RWPE1 (cell line): Measurements from ENCODE around the gene ESR2.

Source experiments
- CTCF ChIA-PET: fragments of 350-600 bp; sonication (Branson Sonifier 250); formaldehyde crosslinking; extraction: SDS; loops from one replicate; lab custom pipeline; 2021; lab: Yijun Ruan, JAX
- POLR2A ChIA-PET: fragments of 400-600 bp; formaldehyde crosslinking; extraction: SDS; loops from one replicate; lab custom pipeline; 2020; ENCODE audit warnings: antibody characterized with exemption; ENCODE audit not compliant: low non-redundant PET; lab: Yijun Ruan, JAX
- DNase-seq: peaks from one replicate; pipeline ENCODE4 v3.0.0; 2012; ENCODE audit warnings: low spot score
- H3K27ac ChIP-seq: fragments of 450-650 bp; 2 replicates; pipeline ENCODE4 v1.5.1; 2017
- TF ChIP-seq, protein P1 (sequence below): fragments of 450-650 bp; conservative IDR thresholded peaks from 2 replicates; pipeline ENCODE4 v1.5.1; 2017; ENCODE audit warnings: low read depth, mild to moderate bottlenecking

Gene ESR2

DNA sequence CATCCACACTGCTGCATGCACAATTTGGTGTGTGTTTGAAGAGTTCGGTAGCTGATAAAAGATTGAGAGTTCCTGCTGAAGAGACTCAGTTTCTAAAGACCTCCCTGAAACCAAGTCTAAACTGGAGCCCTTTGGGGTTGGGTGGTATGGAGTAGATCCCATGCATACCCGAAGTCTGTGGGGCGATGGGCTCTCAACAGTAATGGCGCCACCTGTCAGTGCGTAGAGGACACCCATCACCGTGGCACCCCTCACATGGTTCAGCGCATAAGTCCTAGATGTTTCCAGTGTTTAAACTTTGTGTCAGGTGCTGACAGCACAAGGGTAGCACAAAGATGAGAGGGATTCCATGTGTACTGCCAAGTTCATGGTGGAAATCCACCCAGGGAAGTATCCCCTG is 85.9 kb downstream of the ESR2 start:
- ChIA-PET CTCF (no interaction called here), POLR2A (no interaction called here)
- no peak for DNase-seq
- no peak overlapping the region for H3K27ac ChIP-seq
- TF ChIP-seq, protein P1, sequence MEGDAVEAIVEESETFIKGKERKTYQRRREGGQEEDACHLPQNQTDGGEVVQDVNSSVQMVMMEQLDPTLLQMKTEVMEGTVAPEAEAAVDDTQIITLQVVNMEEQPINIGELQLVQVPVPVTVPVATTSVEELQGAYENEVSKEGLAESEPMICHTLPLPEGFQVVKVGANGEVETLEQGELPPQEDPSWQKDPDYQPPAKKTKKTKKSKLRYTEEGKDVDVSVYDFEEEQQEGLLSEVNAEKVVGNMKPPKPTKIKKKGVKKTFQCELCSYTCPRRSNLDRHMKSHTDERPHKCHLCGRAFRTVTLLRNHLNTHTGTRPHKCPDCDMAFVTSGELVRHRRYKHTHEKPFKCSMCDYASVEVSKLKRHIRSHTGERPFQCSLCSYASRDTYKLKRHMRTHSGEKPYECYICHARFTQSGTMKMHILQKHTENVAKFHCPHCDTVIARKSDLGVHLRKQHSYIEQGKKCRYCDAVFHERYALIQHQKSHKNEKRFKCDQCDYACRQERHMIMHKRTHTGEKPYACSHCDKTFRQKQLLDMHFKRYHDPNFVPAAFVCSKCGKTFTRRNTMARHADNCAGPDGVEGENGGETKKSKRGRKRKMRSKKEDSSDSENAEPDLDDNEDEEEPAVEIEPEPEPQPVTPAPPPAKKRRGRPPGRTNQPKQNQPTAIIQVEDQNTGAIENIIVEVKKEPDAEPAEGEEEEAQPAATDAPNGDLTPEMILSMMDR = no peak

DNA sequence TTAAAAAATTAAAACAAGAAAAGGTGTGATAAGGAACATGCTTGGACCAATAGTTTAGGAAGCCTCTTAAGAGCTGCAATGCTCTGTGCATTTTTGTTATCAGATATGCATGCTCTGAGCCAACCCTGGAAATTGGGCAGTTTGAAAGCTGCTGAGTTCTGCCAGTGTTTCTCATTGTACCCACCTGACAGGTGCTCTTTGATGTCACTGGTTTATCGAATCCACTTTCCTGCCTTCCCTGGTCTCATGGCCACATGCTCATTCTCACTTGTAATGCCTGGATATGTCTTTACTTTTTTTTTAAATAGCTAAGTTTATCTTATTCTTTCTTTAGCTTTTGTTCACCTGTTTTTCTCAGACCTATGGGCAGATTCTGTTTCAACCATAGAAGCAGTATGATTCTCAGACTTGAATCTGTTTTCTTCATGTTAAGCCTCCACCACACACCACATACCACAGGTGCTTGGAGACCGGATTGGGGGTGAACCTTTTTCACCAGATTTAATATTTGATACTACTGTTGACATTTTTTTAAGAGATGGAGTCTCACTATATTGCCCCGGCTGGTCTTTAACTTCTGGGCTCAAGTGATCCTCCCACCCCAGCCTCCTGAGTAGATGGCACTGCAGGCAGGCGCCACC is 90.7 kb downstream of the ESR2 start:
- TF ChIP-seq, protein P1 = no peak
- DNase-seq = no peak
- POLR2A ChIA-PET = no interaction called here
- CTCF ChIA-PET = no interaction called here
- no peak overlapping the region for H3K27ac ChIP-seq

DNA sequence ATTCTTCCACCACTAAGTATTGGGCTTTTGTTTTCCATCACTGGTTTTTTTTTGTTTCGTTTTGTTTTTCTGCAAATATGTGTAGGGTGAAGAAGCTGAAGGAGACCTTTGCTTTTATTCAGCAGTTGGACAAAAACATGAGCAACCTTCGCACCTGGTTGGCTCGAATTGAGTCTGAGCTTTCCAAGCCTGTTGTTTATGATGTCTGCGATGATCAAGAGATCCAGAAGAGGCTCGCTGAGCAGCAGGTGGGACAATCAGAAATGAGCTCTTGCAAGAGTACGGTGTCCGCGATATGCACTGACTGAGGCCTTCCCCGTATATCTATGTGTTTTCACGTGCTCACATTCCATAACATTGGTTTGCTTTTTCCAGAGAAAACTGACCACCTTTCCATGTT is 91.5 kb downstream of the ESR2 start:
- no peak overlapping the region for H3K27ac ChIP-seq
- ChIA-PET CTCF (no interaction called here), POLR2A (no interaction called here)
- TF ChIP-seq, protein P1 = no peak
- DNase-seq = no peak

DNA sequence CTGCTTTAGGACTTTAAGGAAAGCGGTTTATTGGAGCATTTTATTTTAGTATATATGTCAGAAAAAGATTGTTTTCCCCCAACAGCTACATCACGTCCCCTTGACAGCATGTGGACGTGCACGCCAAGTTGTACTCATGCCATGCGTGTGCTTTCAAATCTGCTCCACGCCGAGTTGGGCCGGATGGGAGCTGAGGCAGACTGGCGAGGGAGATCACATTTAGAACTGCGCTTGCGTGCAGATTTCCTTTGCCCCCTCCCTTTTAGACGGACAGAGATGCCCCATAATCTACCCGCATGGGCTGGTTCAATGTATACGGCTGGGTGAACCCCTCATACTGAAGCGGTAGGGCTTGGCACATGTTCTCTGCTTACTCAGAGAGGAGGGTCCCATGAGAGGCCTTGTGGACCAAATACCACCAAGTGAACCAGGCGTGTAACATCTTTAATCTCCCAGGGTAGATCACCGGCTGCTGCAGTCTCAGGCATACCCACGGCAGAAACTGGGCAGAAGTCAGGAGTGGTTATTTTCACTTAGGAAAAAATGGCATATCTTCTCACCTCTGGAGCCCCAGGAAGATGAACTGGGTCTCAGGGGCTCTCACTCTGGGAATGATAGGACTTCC is 92.1 kb downstream of the ESR2 start:
- no peak overlapping the region for H3K27ac ChIP-seq
- TF ChIP-seq, protein P1 = no peak
- ChIA-PET CTCF (no interaction called here), POLR2A (no interaction called here)
- no peak for DNase-seq

DNA sequence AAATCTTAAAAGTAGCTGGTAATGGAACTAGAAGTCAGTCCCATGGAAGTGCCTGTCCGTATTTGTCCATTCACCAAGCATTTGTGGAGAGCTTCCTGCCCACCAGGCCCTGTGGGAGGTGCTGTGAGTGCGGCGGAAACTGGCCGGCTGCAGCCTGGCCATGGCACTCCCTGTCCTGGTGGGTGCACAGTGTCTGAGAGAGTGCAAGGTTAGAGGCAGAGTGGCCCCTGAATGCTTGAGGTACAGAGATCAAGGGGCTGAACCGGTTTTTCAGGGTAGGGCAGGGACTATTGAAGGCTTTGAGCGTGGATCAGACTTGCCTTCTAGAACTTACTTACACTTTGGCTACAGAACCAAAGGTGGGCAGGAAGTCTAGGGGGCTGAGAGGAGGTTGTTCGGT is 92.9 kb downstream of the ESR2 start:
- POLR2A ChIA-PET = no interaction called here
- DNase-seq = no peak
- CTCF ChIA-PET = no interaction called here

DNA sequence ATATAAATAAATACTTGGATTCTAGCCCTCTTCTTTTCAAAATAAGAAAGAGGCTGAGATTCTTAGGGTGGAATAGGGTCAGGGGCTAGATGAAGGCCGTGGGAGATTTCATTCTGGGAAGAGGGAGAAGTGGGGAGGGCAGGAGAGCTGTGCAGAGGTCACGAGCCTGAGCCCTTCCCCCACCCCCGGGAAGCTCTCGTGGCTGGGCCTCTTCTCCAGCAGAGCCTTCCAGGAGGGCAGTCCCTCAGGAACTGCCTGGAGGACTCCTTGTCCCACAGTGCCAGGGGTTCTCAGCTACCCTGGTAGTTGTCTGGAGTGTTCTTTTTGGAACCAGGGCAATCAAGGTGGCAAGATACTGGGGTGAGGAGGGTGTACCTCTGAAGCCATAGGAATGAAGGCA is 94.0 kb downstream of the ESR2 start:
- ChIA-PET CTCF (interaction anchor here (0.9 kb wide), 1 partner anchor 104 kb away, joined by 3 read pairs; no protein-coding TSS in a partner anchor), POLR2A (no interaction called here)
- TF ChIP-seq, protein P1 = no peak
- no peak for DNase-seq
- H3K27ac ChIP-seq = no peak overlapping the region

More for the DNA sequence above, 92.9 kb downstream of the ESR2 start:
- H3K27ac ChIP-seq = no peak overlapping the region
- TF ChIP-seq, protein P1 = no peak
